Activated CD4-positive, alpha-beta T cell treated with anti-CD3 and anti-CD28 coated beads for 4 hours (primary cell): ENCODE results near the gene TSPAN15.
"Not testable (repeated sequence)": the region's sequence is repeated elsewhere in the genome, so short reads cannot be mapped to it uniquely, and the experiment has no call there.

ENCODE experiments used
- DNase-seq, 2 donors: peaks; one replicate each; pipeline ENCODE4 v3.0.0-alpha.2; 2020

TSPAN15 gene

DNA sequence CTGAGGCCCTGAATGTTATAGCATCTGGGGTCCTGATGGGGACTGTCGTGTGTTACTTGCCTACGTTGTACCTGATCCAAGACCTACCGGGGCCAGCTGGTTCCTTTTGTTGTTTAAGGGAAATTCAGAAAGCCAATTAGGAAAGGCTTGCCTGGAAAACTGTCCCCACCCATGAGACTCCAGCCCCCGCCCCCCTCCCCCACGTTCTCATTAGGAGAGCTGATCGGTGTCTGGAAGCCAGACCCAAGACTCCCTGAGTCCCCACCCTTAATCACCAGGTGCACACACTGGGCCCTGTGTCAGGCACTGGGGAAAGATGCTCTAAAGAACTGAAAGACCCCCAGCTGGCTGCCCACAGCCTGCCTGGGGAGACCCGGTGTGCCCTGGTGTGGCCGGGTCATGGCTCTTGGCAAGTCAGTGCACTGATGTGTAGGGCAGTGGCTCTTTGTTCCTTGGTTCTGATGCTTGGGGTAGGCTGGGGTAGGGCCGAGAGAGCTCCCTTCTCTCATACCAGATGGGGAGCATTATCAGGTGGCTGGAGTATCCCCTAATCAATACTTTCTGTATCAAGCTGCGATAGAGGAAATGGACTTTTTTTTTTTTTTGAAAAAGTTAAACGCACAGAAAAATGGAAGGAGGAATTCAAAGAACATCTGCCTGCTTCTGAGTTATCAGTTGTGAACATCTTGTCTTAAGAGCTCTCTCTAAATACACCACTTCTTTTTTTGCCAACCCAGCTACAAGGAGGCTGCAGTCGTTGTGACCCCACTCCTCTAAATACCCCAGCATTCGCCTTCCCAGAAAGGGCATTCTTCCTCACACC, 16.9 kb downstream of the TSPAN15 start:
- DNase-seq: no peak

DNA sequence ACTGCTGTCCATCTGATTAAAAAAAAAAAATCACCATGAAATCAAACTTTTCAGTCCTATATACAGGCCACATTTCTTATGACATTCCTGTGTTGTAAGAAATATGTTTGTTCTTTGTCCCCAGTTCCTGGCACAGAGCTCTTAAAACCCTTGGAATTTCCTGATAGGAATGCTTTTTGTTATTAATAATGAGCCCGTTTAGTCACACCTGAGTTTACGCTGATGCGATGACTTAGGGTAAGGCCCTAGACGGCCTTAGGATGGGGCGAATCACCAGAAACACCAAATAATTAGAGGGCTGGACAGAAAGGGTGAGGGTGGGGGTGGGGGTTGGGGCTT, 17.5 kb downstream of the TSPAN15 start:
- no peak for DNase-seq

DNA sequence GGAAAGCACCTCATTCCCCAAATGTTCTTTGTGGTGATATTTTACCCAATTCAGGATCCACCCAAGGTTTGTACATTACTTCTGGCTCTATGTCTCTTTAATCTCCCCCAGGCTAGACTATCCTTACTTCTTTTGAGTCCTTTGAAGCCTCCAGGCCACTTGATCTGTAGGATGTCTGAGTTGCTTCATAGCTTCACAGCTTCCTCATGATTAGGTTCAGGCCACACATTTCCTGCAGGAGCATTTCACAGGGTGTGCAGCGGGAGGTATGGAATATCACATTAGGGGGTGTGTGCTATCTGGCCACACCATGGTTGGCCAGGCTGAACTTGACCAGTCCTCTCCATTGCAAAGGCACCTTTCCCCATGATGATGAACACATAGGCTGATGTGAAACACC, 18.7 kb downstream of the TSPAN15 start:
- DNase-seq: no peak

DNA sequence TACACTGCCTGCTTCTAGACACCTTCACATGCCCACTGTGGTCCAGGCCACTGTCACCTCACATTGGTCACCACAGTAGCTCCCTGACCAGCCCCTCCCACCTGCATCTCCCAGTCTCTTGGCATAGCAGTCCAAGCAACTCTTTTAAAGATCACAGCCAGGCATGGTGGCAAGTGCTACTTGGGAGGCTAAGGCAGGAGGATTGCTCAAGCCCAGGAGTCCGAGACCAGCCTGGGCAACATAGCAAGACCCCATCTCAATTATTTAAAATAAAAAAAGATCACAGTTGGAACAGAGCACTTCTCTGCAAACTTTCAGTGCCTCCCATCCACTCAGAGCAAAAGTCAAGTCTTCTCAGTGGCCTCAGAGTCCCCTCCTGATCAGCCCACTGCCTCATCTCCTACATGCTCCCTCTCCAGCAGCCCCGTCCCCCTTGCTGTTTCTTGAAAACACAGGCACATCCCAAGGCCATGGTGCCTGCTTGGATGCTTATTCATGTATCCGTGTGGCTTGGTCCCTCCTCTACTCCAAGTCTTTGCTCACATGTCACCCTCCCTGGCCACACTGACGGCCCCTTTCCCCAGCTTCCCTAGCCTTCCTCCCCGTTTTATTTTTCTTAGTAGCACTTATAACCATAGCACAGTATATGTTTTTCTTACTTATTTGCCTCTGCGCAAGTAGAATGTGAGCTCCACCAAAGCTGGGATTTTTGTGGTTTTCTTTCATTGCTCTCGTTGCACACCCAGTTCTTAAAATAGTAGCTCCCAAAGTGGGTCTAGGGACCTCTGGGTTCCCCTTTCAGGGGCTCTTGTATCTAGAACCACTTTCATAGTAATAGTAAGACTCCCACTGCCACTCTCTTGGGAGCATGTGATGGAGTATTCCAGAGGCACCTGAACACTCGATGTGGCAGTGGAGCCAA, 19.5 kb downstream of the TSPAN15 start:
- DNase-seq: no peak

DNA sequence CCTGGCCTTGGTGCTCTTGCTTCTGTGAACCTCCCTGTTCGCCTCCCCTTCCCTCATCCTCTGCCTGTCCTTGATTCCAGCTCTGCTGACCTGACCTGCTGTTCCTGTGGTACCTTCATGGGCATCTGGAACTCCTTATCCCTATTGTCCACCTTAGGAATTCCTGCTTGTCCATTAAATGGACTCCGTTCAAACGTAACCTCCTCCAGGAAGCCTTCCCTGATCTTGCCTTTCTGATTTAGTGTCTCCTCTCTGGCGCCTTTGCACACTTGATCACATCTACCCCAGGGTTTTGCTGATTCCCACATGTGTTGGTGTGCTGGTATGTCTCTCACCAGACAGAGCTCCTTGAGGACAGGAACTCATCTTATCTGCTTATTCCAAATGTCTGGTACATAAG, 20.9 kb downstream of the TSPAN15 start:
- DNase-seq: no peak

DNA sequence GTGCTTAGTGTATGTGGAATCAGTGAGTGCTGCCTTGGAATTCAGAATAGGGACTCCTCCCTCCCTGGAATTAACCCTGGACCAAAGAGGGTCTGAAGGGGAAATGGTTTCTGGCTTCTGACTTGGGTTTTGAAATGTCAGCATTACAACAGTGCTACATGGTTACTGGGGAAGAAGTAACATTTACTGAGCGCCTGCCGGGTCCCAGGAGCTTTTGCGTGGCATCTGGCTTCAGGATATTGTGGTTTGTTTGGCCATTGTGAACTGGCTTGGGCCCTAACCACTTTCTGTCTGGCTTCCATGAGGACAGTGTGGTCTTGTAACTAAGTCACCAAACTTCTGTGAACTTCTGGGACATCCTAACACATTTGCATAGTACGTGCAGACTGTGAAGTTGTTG, 21.3 kb downstream of the TSPAN15 start:
- DNase-seq: no peak

DNA sequence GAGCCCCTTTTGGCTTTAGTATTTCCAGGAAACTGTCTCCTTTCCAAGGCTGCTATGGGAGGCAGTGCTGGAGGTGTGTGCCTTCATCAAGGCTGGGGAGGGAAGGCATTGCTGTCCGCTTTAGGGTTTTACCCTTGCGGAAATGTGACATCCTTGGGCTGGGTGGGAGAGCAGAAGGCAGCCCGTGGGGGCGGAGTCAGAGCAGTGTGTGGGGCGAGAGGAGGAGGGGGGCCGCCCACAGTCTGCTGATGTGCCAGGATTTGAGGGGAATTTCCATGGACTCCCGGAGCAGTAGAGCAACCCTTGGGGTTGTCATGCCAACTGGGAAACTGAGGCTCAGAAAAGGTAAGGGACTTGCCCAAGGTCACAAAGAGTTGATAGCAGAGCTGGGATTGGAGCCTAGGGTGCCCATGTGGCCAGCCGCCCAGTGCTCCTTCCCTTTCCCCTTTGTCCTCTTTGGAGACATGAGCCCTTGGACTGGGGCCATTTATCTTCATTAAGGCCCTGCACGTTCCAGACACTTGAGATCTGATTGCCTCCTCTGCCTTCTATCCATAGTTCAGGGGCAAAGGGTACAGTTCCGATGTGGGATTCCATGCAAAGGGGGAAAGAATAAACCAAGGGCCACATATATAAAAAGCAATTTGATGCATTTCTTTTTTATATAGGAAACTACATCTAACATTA, 22.2 kb downstream of the TSPAN15 start:
- DNase-seq: no peak

DNA sequence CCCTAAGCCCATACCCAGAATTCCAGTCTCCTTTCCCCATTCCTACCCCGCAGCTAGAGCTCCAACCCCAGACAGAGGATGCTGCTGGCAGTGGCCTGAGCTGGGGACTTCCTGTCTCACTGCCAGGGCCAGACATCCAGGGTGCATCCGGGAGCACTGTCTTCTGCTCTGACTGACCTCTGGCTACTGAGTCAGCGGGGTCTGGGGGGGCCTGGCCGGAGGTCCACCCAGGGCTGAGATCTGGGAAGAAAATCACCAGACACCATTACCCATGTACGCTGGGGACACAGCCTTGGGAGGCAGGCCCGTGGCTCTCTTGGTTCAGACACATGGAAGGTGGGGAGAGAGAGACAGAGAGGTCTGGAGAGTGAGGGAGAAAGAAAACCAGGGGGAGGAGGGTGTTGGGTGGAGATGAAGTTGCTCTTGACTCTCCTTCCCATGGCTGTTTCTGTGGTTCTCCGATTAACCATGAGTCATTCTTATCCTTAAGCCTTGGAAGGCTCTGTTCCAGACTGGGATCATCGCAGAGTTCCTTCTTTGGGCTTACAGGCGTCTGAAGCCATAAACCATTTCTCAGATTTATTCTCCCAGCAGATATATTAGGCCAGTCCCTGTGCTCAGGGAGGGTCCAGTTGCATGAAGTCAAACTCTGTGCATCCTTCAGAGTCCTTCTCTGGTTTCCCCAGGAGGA, 23.6 kb downstream of the TSPAN15 start:
- DNase-seq: no peak

DNA sequence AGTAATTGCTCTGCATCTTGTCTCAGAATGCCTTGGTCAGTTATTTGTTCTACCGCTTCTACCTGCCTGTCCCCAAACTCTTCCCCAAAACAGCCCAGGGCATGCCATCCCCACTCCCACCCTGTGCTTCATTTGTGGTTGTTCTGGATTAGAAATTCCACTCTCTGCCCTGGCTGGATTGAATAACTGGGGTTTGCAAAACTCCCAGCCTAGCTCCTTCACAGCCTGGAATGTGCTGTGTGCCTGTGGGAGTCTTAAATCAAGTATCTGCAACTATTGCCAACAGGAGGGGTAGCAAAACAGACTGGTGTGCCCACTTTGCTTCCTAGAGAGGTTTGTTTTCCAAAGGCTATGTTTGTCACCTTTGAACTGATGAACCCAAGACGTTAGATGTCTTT, 24.2 kb downstream of the TSPAN15 start:
- DNase-seq: no peak

DNA sequence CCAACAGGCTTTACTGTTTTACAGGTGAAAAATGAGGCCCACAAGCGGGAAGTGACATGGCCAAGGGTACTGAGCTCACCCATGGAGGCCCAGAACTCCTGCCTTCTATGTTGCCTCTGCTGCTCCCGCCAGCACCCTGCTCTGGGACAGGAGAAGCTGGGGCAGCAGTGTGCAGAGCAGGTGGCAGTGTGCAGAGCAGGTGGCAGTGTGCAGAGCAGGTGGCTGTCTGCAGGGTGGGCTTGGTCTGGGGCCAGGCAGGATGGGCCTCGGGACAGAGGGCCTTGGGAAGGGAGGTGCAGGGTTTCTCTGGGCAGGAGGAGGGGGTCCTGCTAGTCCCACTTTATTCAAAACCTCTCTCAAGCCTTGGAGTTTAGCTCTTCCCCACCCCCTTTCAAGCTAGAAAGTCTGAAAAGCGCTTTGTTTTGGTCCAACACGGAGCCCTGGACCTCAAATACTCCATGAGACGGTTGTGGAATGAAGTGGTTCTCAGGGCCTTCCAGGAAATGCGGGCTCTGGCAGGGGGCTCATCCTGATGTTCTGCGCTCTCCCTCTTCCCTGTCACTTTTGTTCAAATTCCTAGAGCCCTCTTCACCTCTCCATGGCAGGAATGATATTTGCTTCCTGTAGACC, 26.8 kb downstream of the TSPAN15 start:
- no peak for DNase-seq

DNA sequence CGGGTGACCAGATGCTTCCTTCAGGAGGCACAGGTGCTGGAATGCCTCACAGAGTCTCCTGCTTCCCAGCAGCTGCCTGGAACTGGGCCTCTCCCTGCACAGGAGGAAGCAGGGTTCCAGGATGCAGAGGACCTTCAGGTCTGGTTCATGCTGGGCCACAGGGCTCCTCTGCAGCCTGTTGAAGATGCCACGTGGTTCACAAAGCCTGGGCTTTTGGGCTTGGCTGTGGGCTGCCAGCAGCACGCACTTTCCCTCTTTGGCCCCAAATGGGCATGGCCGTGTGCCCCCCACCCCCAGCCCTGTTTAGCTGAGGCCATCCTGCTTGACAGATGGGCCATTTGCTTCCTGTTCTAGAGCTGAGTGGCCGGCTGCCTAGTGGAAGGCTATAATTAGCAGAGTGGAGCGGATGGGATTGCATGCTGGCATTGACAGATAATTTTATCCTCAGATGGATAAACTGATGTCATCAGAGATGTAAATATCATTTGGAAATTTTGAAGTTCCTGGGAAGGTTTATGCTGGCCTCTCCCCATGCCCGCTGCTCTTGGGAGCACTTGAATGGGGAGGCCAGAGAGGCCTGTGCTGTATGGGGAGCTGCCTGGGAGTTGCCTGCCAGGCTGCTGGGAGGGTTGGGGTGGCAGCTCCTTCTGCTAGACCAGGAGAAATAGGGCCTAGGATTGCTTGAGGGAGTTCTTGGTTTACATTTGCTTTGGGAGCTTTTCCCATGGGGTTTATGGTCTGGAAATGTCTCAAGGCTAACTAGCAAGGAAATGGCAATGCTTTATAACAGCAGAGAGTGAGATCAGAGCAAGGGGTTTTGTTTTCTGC, 28.2 kb downstream of the TSPAN15 start:
- DNase-seq: no peak

DNA sequence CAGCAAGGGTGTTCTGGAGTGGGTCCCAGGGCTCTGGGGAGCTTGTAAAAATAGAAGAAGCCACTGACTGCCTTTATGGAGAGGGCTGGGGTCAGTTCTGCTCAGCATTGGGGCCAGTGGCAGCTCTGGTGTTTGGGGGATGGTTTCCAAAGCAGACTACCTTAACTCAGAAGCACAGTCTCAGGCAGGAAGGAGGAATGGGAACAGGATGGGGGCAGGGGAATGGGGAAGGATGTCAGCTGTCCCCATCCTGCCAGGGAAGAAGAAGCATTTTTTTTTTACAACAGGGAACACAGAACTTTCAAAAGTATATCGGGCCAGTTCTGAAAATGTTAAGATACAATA, 28.8 kb downstream of the TSPAN15 start:
- no peak for DNase-seq

DNA sequence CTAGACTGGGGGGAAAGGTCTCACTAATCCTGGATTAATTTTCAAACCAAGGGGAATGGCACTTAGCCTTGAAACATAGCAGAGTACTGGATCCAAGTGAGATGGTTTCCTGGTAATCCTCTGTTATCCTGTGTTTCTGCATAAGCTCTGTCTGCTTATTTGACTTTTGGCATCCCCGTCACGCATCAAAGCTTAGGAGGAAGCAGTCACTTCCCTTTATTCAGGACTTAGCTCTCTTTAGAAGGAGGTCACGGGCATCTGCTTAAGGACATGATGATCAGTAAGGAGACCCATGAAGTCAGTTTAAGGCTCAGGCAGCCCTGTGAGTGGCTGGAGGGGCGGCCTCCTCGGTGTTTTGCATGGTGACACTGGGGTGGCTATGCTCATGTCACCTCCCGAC, 30.0 kb downstream of the TSPAN15 start:
- DNase-seq: no peak

DNA sequence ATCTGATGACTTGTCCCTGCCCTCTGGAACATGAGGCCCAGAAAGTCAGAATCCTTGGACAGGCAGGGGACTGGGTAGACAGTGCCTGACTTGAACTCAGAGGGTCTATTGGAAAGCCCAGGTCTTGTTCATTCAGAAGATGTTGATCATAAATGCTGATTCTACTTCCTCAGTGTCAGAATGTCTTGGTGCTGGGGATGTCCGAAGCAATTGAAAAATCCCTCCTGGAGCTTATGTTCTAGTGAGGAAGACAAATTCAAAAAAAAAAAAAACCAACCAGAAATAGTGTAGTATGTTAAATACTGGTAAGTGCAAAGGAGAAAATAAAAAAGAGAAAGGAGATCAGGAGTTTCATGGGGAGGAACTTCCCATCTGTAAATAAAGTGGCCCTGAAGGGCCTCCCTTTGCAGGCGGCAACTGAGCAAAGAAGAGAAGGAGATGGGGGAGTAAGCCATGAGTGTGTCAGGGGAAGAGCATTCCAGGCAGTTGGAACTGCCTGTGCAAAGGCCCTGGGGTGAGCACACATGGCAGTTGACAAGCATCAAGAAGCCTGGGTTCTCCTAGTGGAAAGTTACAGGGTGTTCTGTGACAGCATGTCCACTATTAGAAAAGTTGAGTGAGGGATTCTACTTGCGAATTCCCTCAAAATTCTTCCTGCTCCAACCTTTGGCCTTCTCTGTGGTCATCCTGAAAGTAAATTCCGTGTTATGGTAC, 30.7 kb downstream of the TSPAN15 start:
- DNase-seq: no peak

DNA sequence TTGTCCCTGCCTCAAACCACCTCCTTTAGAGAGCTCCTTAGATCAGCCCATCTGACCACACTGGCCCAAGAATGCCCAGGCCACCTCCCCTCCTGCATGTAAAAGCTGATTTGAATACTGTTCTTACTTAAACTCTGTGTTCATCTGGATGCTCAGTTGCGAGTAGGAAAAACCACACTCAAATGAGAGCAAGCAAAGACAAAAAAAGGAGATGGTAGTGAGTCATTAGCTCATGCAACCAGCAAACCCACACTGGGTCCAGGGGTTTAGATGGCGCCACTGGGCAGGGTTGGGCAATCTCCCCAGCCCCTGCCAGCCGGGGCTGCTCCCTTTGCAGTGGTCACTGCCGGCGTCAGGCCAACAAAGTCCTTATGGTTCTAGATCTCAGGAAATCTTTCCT, 32.7 kb downstream of the TSPAN15 start:
- no peak for DNase-seq

DNA sequence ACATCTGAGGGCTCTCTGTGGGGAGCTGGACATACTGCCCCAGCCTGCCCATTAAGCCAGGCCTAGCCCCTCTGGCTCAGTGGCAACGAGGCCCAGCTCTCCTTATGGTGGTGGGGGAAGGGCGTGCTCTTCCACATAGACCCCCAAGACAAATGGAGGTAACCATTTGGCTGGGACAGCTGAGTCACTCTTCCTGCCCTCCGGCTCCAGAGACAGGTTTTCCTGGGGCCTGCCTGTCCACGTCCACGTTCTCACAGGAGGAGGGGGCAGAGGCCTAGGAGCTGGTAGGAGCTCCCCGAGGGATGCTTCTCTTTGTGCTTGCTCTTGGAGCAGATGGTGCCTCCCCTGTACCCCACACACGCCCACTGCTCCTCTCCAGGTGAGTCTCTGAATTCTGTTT, 33.5 kb downstream of the TSPAN15 start:
- no peak for DNase-seq

DNA sequence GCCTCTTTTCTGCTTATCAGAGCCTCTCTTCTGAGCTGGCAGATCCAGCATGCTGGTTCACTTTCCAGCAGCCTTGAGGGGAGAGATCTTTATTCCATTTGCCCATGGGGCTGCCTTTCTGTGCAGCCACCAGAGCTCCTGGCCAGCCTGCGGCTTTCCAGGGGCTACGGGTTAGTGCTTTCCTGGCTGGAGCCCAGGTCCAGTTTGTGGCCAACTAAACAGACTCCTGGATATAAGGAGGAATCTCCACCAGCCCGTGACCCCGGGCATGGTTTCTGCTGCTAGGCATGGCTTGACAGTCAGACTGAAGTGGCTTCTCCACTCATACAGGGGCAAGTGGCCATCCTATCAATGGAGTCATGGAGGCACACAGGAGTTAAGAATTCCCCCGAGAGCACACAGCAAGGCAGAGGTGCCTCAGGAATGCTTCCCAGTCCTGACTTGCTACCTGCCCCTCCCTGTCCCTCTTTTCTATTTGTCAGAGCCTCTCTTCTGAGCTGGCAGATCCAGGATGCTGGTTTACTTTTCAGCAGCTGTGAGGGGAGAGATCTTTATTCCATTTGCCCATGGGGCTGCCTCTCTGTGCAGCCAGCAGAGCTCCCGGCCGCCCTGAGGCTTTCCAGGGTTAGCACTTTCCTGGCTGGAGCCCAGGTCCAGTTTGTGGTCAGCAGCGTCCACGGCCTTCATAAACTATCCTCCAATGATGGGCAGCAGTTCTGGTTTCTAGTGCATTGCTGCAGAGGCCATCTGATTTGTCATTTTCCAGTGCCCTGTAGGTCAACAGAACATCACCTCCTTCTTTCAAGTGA, 35.9 kb downstream of the TSPAN15 start:
- no peak for DNase-seq

DNA sequence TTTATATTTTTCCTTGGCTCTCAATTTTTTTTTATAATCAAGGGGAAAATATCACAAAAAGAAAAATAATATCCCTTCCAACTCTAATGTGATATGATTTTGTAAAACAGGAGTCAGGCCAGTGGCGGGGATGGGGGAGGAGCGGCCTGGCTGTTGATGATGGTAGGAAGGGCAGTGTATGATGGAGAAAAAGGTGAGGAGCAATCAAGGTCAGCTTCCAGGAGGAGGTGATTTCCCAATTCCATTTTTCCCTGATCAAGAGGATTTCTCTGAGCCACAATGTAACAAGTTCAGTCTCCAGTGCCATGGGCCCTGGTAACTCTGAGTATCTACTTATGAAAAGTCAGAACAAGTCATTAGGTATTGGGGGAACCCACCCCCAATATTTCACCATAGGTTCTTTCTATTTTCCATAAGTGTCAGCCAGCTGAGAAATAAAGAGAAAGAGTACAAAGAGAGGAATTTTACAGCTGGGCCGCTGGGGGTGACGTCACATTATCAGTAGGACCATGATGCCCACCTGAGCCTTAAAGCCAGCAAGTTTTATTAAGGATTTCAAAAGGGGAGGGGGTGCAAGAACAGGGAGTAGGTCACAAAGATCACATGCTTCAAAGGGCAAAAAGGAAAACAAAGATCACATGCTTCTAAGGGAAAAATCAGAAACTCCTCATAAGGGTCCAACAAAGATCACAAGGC, 37.0 kb downstream of the TSPAN15 start:
- not testable (repeated sequence) for DNase-seq

DNA sequence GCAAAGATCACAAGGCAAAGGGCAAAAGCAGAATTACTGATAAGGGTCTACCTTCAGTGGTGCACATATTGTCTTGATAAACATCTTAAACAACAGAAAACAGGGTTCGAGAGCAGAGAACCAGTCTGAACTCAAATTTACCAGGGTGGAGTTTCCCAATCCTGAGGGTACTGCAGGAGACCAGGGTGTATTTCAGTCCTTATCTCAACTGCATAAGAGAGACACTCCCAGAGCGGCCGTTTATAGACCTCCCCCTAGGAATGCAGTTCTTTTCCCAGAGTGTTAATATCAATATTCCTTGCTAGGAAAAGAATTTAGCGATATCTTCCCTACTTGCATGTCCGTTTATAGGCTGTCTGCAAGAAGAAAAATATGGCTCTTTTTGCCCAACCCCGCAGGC, 37.6 kb downstream of the TSPAN15 start:
- DNase-seq: not testable (repeated sequence)
